Measurements from ENCODE around the gene RHOH. TPM values are rescaled to one million over a fixed set of nuclear protein-coding genes. Genes with fewer than 3 reads are reported as not detected.

RHOH gene
- total RNA-seq, 4 donors from 2014 or later, result 0.13 to 3.6 (median 2.7) TPM

DNA sequence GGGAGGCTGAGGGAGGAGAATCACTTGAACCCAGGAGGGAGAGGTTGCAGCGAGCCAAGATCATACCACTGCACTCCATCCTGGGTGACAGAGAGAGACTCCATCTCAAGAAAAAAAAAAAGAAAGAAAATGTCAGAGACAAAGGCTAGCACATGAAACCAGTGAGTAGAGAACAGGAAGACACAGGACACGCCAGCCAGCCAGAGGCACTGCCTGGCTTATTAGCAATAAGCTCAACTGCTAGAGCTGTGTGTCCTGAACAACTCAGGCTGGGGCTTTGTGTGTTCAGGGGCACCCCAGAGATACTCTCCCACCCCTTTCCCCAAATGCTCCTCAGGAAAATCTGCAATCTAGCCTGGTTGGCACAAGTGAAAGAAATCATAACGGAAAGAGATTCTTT, 60.0 kb downstream of the RHOH start:
- 90% methylated on average over 3 of the region's 3 CpGs for WGBS
- H3K36me3 ChIP-seq, result no peaks in the 10 kb centered on the region
- H3K4me1 ChIP-seq, result peaks cover 0 to 9% (median 5%) of the 10 kb centered on the region in 4 donors
- no peak overlapping the region for H3K4me3 ChIP-seq
- H3K9me3 ChIP-seq, result no peaks in the 10 kb centered on the region
- intact Hi-C loops (cut with DNase I), result no loop called here
- no peak for TF ChIP-seq EP300 (IDR thresholded peaks at IDR 0.05)
- TF ChIP-seq POLR2AphosphoS5 (IDR thresholded peaks at IDR 0.05), result no peak
- no peak for DNase-seq (ENCODE audit: extremely low spot score)
- H3K27me3 ChIP-seq, result no peaks in the 10 kb centered on the region
- no peak overlapping the region for H3K27ac ChIP-seq (replicated peaks in 1 of 4)

GRCh38 chr4:40258627-40259026, 61.8 kb downstream of the RHOH start:
- intact Hi-C loops (cut with DNase I), result no loop called here
- Histone ChIP-seq H3K9me3 (no peaks in the 10 kb centered on the region), H3K4me1 (peaks cover 0 to 9% (median 5%) of the 10 kb centered on the region in 4 donors), H3K27ac (replicated peaks in 1 of 4) (no peak overlapping the region), H3K27me3 (no peaks in the 10 kb centered on the region), H3K36me3 (no peaks in the 10 kb centered on the region), H3K4me3 (no peak overlapping the region)
- 57% methylated on average over 8 of the region's 8 CpGs for WGBS
- no peak for DNase-seq (ENCODE audit: extremely low spot score)
- TF ChIP-seq, protein P1, sequence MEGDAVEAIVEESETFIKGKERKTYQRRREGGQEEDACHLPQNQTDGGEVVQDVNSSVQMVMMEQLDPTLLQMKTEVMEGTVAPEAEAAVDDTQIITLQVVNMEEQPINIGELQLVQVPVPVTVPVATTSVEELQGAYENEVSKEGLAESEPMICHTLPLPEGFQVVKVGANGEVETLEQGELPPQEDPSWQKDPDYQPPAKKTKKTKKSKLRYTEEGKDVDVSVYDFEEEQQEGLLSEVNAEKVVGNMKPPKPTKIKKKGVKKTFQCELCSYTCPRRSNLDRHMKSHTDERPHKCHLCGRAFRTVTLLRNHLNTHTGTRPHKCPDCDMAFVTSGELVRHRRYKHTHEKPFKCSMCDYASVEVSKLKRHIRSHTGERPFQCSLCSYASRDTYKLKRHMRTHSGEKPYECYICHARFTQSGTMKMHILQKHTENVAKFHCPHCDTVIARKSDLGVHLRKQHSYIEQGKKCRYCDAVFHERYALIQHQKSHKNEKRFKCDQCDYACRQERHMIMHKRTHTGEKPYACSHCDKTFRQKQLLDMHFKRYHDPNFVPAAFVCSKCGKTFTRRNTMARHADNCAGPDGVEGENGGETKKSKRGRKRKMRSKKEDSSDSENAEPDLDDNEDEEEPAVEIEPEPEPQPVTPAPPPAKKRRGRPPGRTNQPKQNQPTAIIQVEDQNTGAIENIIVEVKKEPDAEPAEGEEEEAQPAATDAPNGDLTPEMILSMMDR (IDR thresholded peaks at IDR 0.05), result no peak
- no peak for TF ChIP-seq POLR2AphosphoS5 (IDR thresholded peaks at IDR 0.05)
- TF ChIP-seq EP300 (IDR thresholded peaks at IDR 0.05), result no peak
- no peak for TF ChIP-seq POLR2A (IDR thresholded peaks at IDR 0.05; ENCODE audit: low read depth)

- peaks cover 0 to 6% (median 3%) of the 10 kb centered on the region in 4 donors for H3K4me1 ChIP-seq
- no peak overlapping the region for H3K4me3 ChIP-seq
- H3K9me3 ChIP-seq, result no peaks in the 10 kb centered on the region
- no peak for DNase-seq (ENCODE audit: extremely low spot score)
- 63% methylated on average over 9 of the region's 9 CpGs for WGBS
- H3K36me3 ChIP-seq, result no peaks in the 10 kb centered on the region
- intact Hi-C loops (cut with DNase I), result no loop called here
- no peaks in the 10 kb centered on the region for H3K27me3 ChIP-seq
- no peak overlapping the region for H3K27ac ChIP-seq (replicated peaks in 1 of 4)
- no peak for TF ChIP-seq POLR2A (IDR thresholded peaks at IDR 0.05; ENCODE audit: low read depth)
- TF ChIP-seq POLR2AphosphoS5 (IDR thresholded peaks at IDR 0.05), result no peak
- TF ChIP-seq, protein P1 (IDR thresholded peaks at IDR 0.05), result no peak
- no peak for TF ChIP-seq EP300 (IDR thresholded peaks at IDR 0.05)
Measured at GRCh38 chr4:40261231-40262076, 64.6 kb downstream of the RHOH start.

- H3K36me3 ChIP-seq, result no peaks in the 10 kb centered on the region
- intact Hi-C loops (cut with DNase I), result no loop called here
- no peaks in the 10 kb centered on the region for H3K9me3 ChIP-seq
Measured at GRCh38 chr4:40262077-40262528, 65.3 kb downstream of the RHOH start.

DNA sequence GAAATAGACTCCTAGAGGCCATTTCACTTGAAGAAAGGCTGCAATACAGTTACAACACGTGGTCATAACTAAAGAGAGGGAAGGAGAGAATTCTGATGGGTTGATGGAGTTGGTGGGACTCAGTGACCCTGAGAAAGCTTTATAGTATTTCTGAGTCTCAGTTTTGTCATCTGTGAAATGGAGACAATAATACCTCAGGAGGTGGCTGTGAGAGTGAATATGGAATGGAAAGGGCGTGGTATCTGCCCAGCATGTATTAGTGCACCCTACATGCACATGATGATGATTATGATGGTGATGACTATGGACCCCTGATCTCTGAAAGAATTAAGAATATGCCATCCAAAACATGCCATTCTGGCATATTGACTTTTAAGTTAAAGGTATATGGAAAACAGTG, 66.0 kb downstream of the RHOH start:
- Histone ChIP-seq H3K4me1 (peaks cover 0 to 6% (median 3%) of the 10 kb centered on the region in 4 donors), H3K4me3 (no peak overlapping the region), H3K27ac (replicated peaks in 1 of 4) (no peak overlapping the region), H3K27me3 (no peaks in the 10 kb centered on the region), H3K36me3 (no peaks in the 10 kb centered on the region), H3K9me3 (no peaks in the 10 kb centered on the region)
- no peak for DNase-seq (ENCODE audit: extremely low spot score)
- intact Hi-C loops (cut with DNase I), result no loop called here
- 98% methylated on average over 2 of the region's 2 CpGs for WGBS
- no peak for TF ChIP-seq POLR2A (IDR thresholded peaks at IDR 0.05; ENCODE audit: low read depth)
- no peak for TF ChIP-seq EP300 (IDR thresholded peaks at IDR 0.05)
- TF ChIP-seq POLR2AphosphoS5 (IDR thresholded peaks at IDR 0.05), result no peak
- TF ChIP-seq, protein P1 (IDR thresholded peaks at IDR 0.05), result no peak

More at GRCh38 chr4:40262077-40262528, 65.3 kb downstream of the RHOH start:
- Histone ChIP-seq H3K27ac (replicated peaks in 1 of 4) (no peak overlapping the region), H3K27me3 (no peaks in the 10 kb centered on the region), H3K4me1 (peaks cover 0 to 6% (median 3%) of the 10 kb centered on the region in 4 donors), H3K4me3 (no peak overlapping the region)
- no peak for DNase-seq (ENCODE audit: extremely low spot score)
- TF ChIP-seq EP300 (IDR thresholded peaks at IDR 0.05), result no peak
- TF ChIP-seq, protein P1 (IDR thresholded peaks at IDR 0.05), result no peak
- no peak for TF ChIP-seq POLR2AphosphoS5 (IDR thresholded peaks at IDR 0.05)
- no peak for TF ChIP-seq POLR2A (IDR thresholded peaks at IDR 0.05; ENCODE audit: low read depth)

Data from esophagus muscularis mucosa (tissue), 4 donors.